ENCODE measurements around the gene TUBGCP3. TPM values are rescaled to one million over a fixed set of nuclear protein-coding genes. Genes with fewer than 3 reads are reported as not detected.

Gene TUBGCP3
- total and polyA plus RNA-seq, 9 of the 15 experiments (the other 6 are each of a cell fraction or from before 2014, with no cell fraction given), result 3.0 to 24.8 (median 15.2) TPM

DNA sequence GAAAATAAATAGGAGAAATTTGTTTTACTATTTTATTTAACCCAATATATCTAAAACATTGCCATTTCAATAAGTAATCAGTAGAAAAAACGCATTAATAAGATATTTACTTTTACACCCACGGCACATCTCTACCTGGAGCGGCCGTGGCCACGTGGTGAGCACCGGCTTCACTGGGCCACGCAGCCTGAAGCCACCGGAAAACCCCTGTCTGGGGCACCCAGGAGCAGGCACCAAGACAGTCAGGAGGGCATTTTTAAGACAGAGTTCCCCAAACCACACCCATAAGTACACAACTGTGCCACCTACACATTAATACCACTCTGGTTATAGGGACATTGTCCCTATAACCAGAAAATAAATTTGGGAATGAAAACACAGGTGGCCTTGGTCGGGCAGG, 130.9 kb downstream of the TUBGCP3 start (continued):
- TF ChIP-seq, protein P1, sequence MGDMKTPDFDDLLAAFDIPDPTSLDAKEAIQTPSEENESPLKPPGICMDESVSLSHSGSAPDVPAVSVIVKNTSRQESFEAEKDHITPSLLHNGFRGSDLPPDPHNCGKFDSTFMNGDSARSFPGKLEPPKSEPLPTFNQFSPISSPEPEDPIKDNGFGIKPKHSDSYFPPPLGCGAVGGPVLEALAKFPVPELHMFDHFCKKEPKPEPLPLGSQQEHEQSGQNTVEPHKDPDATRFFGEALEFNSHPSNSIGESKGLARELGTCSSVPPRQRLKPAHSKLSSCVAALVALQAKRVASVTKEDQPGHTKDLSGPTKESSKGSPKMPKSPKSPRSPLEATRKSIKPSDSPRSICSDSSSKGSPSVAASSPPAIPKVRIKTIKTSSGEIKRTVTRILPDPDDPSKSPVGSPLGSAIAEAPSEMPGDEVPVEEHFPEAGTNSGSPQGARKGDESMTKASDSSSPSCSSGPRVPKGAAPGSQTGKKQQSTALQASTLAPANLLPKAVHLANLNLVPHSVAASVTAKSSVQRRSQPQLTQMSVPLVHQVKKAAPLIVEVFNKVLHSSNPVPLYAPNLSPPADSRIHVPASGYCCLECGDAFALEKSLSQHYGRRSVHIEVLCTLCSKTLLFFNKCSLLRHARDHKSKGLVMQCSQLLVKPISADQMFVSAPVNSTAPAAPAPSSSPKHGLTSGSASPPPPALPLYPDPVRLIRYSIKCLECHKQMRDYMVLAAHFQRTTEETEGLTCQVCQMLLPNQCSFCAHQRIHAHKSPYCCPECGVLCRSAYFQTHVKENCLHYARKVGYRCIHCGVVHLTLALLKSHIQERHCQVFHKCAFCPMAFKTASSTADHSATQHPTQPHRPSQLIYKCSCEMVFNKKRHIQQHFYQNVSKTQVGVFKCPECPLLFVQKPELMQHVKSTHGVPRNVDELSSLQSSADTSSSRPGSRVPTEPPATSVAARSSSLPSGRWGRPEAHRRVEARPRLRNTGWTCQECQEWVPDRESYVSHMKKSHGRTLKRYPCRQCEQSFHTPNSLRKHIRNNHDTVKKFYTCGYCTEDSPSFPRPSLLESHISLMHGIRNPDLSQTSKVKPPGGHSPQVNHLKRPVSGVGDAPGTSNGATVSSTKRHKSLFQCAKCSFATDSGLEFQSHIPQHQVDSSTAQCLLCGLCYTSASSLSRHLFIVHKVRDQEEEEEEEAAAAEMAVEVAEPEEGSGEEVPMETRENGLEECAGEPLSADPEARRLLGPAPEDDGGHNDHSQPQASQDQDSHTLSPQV (IDR thresholded peaks at IDR 0.05), result no peak
- TF ChIP-seq, protein P2, sequence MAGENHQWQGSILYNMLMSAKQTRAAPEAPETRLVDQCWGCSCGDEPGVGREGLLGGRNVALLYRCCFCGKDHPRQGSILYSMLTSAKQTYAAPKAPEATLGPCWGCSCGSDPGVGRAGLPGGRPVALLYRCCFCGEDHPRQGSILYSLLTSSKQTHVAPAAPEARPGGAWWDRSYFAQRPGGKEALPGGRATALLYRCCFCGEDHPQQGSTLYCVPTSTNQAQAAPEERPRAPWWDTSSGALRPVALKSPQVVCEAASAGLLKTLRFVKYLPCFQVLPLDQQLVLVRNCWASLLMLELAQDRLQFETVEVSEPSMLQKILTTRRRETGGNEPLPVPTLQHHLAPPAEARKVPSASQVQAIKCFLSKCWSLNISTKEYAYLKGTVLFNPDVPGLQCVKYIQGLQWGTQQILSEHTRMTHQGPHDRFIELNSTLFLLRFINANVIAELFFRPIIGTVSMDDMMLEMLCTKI (IDR thresholded peaks at IDR 0.05; ENCODE audit: partially characterized antibody), result no peak
- TF ChIP-seq SMC3 (conservative IDR thresholded peaks at IDR 0.05; ENCODE audit: insufficient read depth, low read depth, low read length) (no peak), CC2D1A (IDR thresholded peaks at IDR 0.05) (no peak), HDGF (IDR thresholded peaks at IDR 0.05) (no peak)
- TF ChIP-seq, protein P3, sequence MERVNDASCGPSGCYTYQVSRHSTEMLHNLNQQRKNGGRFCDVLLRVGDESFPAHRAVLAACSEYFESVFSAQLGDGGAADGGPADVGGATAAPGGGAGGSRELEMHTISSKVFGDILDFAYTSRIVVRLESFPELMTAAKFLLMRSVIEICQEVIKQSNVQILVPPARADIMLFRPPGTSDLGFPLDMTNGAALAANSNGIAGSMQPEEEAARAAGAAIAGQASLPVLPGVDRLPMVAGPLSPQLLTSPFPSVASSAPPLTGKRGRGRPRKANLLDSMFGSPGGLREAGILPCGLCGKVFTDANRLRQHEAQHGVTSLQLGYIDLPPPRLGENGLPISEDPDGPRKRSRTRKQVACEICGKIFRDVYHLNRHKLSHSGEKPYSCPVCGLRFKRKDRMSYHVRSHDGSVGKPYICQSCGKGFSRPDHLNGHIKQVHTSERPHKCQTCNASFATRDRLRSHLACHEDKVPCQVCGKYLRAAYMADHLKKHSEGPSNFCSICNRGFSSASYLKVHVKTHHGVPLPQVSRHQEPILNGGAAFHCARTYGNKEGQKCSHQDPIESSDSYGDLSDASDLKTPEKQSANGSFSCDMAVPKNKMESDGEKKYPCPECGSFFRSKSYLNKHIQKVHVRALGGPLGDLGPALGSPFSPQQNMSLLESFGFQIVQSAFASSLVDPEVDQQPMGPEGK (CRISPR knock-in tag; IDR thresholded peaks at IDR 0.05; ENCODE audit: borderline replicate concordance), result no peak
- TF ChIP-seq, protein P4, sequence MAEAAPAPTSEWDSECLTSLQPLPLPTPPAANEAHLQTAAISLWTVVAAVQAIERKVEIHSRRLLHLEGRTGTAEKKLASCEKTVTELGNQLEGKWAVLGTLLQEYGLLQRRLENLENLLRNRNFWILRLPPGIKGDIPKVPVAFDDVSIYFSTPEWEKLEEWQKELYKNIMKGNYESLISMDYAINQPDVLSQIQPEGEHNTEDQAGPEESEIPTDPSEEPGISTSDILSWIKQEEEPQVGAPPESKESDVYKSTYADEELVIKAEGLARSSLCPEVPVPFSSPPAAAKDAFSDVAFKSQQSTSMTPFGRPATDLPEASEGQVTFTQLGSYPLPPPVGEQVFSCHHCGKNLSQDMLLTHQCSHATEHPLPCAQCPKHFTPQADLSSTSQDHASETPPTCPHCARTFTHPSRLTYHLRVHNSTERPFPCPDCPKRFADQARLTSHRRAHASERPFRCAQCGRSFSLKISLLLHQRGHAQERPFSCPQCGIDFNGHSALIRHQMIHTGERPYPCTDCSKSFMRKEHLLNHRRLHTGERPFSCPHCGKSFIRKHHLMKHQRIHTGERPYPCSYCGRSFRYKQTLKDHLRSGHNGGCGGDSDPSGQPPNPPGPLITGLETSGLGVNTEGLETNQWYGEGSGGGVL (CRISPR knock-in tag; IDR thresholded peaks at IDR 0.05), result no peak
- TF ChIP-seq, protein P5, sequence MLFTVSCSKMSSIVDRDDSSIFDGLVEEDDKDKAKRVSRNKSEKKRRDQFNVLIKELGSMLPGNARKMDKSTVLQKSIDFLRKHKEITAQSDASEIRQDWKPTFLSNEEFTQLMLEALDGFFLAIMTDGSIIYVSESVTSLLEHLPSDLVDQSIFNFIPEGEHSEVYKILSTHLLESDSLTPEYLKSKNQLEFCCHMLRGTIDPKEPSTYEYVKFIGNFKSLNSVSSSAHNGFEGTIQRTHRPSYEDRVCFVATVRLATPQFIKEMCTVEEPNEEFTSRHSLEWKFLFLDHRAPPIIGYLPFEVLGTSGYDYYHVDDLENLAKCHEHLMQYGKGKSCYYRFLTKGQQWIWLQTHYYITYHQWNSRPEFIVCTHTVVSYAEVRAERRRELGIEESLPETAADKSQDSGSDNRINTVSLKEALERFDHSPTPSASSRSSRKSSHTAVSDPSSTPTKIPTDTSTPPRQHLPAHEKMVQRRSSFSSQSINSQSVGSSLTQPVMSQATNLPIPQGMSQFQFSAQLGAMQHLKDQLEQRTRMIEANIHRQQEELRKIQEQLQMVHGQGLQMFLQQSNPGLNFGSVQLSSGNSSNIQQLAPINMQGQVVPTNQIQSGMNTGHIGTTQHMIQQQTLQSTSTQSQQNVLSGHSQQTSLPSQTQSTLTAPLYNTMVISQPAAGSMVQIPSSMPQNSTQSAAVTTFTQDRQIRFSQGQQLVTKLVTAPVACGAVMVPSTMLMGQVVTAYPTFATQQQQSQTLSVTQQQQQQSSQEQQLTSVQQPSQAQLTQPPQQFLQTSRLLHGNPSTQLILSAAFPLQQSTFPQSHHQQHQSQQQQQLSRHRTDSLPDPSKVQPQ (CRISPR knock-in tag; IDR thresholded peaks at IDR 0.05; ENCODE audit: borderline replicate concordance), result no peak
- TF ChIP-seq, protein P6, sequence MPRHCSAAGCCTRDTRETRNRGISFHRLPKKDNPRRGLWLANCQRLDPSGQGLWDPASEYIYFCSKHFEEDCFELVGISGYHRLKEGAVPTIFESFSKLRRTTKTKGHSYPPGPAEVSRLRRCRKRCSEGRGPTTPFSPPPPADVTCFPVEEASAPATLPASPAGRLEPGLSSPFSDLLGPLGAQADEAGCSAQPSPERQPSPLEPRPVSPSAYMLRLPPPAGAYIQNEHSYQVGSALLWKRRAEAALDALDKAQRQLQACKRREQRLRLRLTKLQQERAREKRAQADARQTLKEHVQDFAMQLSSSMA (CRISPR knock-in tag; IDR thresholded peaks at IDR 0.05), result no peak
